Fibroblast of lung (primary cell): ENCODE data around the gene ZNF598.

Experiments
- CTCF ChIP-seq, 2 donors: IDR thresholded peaks in 1 of 2; conservative IDR thresholded peaks in 1 of 2; 1 replicate in 1 of 2; 2 replicates in 1 of 2; pipeline ENCODE4 v1.5.1; 2011 to 2012; ENCODE audit warnings: low read length in 2 of 2, control low read depth in 1 of 2, inconsistent platforms in 1 of 2, low read depth in 1 of 2, mild to moderate bottlenecking in 1 of 2
- EZH2 ChIP-seq: IDR thresholded peaks from 2 replicates; pipeline ENCODE4 v1.5.1; 2012; ENCODE audit warnings: low read length, control low read depth, mild to moderate bottlenecking; ENCODE audit errors: missing control alignments

DNA sequence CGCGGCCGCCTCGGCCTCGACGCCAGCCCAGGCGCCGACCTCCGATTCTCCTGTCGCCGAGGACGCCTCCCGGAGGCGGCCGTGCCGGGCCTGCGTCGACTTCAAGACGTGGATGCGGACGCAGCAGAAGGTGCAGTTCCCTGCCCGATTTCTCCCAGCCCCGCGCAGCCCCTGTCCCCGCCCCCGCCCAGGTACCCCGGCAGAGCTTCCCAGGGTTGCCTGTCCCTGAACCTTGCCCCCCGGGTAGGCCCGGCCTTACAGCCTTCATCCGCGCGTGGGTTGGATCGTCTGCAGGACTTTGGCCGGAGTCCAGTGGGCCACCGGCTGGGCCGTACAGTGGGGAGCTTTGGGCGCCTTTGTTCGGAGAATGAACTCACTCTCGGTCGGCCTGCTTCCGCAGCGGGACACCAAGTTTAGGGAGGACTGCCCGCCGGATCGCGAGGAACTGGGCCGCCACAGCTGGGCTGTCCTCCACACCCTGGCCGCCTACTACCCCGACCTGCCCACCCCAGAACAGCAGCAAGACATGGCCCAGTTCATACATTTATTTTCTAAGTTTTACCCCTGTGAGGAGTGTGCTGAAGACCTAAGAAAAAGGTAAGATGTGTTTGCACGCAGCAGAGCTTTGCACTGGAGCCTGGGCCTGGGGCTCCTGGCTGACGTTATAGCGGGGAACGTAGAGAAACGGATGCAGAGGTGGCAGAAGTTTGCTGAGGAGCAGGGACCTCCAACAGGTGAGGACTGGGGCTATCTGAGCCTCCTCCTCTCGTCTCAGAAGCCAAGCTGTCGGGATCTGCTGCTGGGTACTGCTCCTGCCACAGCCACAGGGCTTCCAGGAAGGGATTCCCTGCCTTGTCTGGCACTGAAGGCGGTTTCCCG lies 25.0 kb downstream of the ZNF598 start:
- TF ChIP-seq CTCF (conservative IDR thresholded peaks at IDR 0.05 in 1 of 2, IDR thresholded peaks at IDR 0.05 in 1 of 2; ENCODE audit: low read depth in 1 of 2, low read length in 2 of 2) = no peak
- no peak for TF ChIP-seq EZH2
